HG02763 (cell line): Measurements from ENCODE around the gene TRIM72.
"Not testable (repeated sequence)": the region's sequence is repeated elsewhere in the genome, so short reads cannot be mapped to it uniquely, and the experiment has no call there.

Experiments used
- ATAC-seq: cut with Tn5 transposase; IDR thresholded peaks from one replicate; pipeline ENCODE4 v1.9.1; 2021; ENCODE audit warnings: mild to moderate bottlenecking, moderate library complexity; ENCODE audit not compliant: unreplicated experiment

TRIM72 gene

GRCh38 chr16:31251435-31251834 is 37.5 kb downstream of the TRIM72 start:
- ATAC-seq: no peak

- ATAC-seq: no peak
These were observed 39.7 kb downstream of the TRIM72 start for GRCh38 chr16:31253642-31254045.

- ATAC-seq: no peak
These were observed 42.5 kb downstream of the TRIM72 start for GRCh38 chr16:31256466-31256865.

GRCh38 chr16:31258366-31258765 is 44.4 kb downstream of the TRIM72 start:
- no peak for ATAC-seq

GRCh38 chr16:31260136-31260931 is 46.4 kb downstream of the TRIM72 start:
- no peak for ATAC-seq

GRCh38 chr16:31262084-31262483 is 48.2 kb downstream of the TRIM72 start:
- no peak for ATAC-seq

GRCh38 chr16:31265329-31266245 is 51.7 kb downstream of the TRIM72 start:
- ATAC-seq: peak; percentile 75

- ATAC-seq: no peak
These were observed 53.6 kb downstream of the TRIM72 start for GRCh38 chr16:31267332-31268032.

GRCh38 chr16:31268033-31268365 is 54.1 kb downstream of the TRIM72 start:
- no peak for ATAC-seq

GRCh38 chr16:31268891-31269290 is 55.0 kb downstream of the TRIM72 start:
- no peak for ATAC-seq

- no peak for ATAC-seq
These were observed 55.6 kb downstream of the TRIM72 start for GRCh38 chr16:31269541-31269940.

- ATAC-seq: not testable (repeated sequence)
These were observed 56.1 kb downstream of the TRIM72 start for GRCh38 chr16:31269973-31270372.

- no peak for ATAC-seq
These were observed 56.9 kb downstream of the TRIM72 start for GRCh38 chr16:31270795-31271194.

GRCh38 chr16:31271621-31272190 is 57.8 kb downstream of the TRIM72 start:
- no peak for ATAC-seq

- ATAC-seq: no peak
These were observed 59.3 kb downstream of the TRIM72 start for GRCh38 chr16:31273187-31273586.

GRCh38 chr16:31273676-31274075 is 59.8 kb downstream of the TRIM72 start:
- no peak for ATAC-seq

GRCh38 chr16:31274831-31275816 is 61.2 kb downstream of the TRIM72 start:
- no peak for ATAC-seq

- ATAC-seq: no peak
These were observed 62.7 kb downstream of the TRIM72 start for GRCh38 chr16:31276600-31276999.

GRCh38 chr16:31277659-31278260 is 63.8 kb downstream of the TRIM72 start:
- no peak for ATAC-seq
